ENCODE results near the gene SPATA9.

SPATA9 gene, protein sequence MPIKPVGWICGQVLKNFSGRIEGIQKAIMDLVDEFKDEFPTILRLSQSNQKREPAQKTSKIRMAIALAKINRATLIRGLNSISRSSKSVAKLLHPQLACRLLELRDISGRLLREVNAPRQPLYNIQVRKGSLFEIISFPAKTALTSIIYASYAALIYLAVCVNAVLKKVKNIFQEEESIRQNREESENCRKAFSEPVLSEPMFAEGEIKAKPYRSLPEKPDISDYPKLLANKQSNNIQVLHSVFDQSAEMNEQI

DNA sequence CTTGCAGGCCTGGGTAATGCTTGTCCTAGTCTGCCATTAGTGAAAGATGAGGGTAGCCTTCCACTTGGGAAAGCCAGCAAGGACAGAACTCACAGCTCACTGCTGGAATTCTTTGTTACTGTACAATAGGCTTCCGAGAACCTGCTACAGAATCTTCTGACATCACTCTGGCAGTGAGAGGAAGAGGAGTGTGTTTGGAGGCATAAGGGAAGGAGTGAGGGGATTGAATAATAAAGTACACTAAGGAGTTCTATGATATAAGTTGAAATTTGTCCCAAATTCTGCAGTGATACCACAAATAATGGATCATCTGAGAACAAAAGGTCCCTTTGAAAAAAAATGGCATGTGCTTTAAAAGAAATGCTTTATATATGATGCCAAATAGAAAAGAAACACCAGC lies at the start of gene SPATA9:
TSS of gene SPATA9 (minus strand) at position 101 of the 400 bp plus-strand sequence. CDS start 137 bp downstream, outside the sequence.
- no peak for DNase-seq (ENCODE audit: low read depth in 2 of 2)

GRCh38 chr5:95731571-95732554 lies 49.1 kb upstream of the SPATA9 start:
- no peak for DNase-seq (ENCODE audit: low read depth in 2 of 2)

GRCh38 chr5:95730730-95731570 lies 48.2 kb upstream of the SPATA9 start, which contains the start of gene RHOBTB3:
Gene RHOBTB3 (plus strand): TSS chr5:95731336. CDS start chr5:95731683, 347 bp downstream.
- DNase-seq (ENCODE audit: low read depth in 2 of 2) = peak in 1 of 2 donors; percentile 5

DNA sequence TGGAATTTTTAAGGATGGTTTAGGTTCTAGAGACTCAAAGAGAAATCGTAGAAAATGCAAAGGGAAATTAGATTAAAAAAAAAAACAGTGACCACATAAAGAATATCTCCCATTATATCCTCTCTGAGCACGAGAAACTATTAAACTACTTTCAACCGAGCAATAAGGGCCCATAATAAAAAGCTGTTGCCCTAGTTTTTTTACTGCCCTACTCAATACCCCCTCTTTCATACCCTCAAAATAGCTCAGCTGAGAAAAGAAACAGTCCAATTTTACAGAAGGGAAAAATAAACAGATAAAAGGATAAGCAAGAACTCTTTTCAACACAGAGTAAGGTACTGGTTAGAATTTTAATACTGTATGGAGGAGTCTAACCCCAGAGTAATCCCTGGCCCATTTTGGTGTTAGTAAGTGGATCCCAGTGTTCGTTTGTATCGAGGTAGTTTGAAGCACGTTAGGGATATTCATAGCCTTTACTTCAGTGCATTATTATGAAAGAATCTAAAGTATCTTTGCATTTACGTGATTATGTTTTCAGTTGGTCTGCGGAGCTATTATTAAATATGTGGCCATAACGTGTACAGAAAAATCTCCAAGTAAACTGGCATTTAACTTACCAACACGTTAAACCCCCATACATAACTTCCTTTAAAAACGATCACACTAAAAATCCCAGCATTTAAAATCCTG lies 47.4 kb upstream of the SPATA9 start:
- no peak for DNase-seq (ENCODE audit: low read depth in 2 of 2)

DNA sequence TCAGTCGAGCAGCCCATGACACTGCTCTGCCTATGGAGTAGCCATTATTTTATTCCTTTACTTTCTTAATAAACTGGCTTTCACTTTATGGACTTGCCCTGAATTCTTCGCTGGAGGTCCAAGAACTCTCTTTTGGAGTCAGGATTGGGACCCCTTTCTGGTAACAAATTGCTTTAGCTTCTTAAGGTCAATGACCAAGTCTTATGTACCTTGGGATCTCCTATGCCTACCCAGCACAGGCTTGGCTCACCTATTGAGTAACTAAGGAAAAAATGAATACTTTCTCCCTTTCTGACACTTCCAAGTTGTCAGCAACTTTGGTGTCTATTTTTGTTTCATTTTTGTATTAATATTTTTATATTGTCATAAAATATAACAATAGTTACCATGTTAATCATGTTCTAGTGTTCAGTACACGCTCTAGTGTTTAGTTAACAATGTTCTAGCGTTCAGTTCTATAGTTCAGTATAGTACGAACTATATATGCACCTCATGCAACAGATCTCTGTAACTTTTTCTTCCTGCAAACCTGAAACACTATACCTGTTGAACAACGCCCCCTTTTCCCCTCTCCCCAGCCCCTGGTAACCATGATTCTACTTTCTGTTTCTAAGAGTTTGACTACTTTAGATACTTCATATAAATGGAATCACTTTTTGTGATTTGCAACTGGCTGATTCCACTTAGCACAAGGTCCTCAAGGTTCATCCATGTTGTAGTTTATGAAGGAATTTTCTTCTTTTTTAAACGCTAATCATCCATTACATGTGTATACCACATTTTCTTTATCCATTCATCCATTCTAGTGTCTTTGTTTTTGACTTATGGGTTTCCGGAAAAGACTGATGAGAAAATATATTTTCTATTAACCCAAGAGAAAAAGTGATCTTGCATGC lies 46.6 kb upstream of the SPATA9 start:
- no peak for DNase-seq (ENCODE audit: low read depth in 2 of 2)

- no peak for DNase-seq (ENCODE audit: low read depth in 2 of 2)
Observed at GRCh38 chr5:95728494-95729114, 45.8 kb upstream of the SPATA9 start.

- DNase-seq (ENCODE audit: low read depth in 2 of 2) = no peak
Observed at GRCh38 chr5:95727764-95728191, 45.0 kb upstream of the SPATA9 start.

- DNase-seq (ENCODE audit: low read depth in 2 of 2) = no peak
Observed at GRCh38 chr5:95726811-95727763, 44.3 kb upstream of the SPATA9 start.

DNA sequence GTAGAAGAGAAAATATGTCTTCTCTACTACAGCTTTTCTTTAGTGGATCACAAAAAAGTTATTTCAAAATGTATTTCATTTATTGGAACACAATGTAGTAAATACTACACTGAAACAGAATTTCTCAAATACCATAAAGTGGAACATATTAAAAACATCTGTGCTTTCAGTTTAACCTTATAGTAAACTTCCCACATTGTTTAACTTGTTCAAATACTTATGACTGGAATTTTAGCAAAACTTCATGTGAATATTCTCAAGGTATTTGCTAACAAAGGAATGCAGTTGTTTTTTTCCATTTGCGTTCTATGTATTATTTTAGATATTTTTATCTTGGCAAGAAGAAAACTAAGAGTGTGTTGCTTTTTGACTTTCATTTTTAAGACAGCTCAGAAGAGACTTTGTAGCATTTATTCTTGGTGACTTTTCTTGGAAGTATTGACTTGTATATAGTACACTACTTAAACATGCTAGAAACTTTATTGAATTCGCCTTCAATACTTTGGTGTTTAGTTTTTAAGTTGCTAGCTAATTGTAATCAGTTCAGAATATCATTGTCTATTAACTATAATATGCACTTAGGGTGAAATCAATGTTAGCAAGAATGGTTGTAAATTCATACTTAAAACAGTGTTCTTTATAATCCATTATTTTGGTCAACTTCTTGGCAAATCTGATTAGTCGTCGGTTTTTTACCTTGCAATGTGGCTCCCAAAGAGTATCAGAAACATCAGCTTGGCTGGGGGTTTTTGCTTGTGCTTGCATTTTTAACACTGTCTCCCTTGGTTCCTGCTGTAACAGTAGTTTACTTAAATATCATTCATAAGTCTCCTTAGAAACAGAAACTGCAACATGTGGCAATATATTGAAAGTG lies 43.4 kb upstream of the SPATA9 start:
- no peak for DNase-seq (ENCODE audit: low read depth in 2 of 2)

- no peak for DNase-seq (ENCODE audit: low read depth in 2 of 2)
Observed at GRCh38 chr5:95725071-95725820, 42.5 kb upstream of the SPATA9 start.

- DNase-seq (ENCODE audit: low read depth in 2 of 2) = no peak
Observed at GRCh38 chr5:95723632-95724369, 41.0 kb upstream of the SPATA9 start.

GRCh38 chr5:95721582-95722295 lies 38.9 kb upstream of the SPATA9 start:
- no peak for DNase-seq (ENCODE audit: low read depth in 2 of 2)

DNA sequence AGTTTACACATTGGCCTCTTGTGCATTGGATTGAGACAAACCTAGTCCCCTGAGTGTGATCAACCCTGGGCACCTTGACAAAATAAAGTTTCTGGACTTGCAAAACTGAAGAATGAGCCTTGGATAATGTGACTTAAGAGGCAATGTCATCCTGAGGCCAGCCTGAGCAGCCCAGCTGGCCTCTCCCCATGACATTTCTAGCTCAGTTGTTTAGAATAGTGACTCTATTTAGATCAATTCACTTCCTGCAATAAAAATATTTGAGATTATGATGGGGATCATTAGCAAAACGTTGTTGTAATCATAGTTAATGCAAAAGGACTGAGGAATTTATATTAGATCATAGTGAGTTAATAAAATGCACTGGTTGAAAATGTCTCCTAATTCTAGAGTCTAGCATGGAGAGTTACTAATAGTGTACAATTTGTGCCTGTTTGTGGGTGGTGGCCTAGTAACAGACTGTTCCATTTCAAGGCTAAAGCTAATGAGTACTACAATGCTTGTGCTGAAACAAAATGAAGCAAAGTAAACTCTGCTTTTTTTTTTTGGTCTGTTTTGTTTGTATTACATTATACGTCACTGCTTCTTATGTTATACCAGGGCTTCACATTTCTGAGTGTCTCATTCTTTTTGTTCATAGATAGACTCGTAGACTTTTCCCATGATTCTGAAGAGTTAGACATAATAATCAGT lies 37.4 kb upstream of the SPATA9 start:
- DNase-seq (ENCODE audit: low read depth in 2 of 2) = no peak

GRCh38 chr5:95718738-95719137 lies 35.9 kb upstream of the SPATA9 start:
- no peak for DNase-seq (ENCODE audit: low read depth in 2 of 2)

DNA sequence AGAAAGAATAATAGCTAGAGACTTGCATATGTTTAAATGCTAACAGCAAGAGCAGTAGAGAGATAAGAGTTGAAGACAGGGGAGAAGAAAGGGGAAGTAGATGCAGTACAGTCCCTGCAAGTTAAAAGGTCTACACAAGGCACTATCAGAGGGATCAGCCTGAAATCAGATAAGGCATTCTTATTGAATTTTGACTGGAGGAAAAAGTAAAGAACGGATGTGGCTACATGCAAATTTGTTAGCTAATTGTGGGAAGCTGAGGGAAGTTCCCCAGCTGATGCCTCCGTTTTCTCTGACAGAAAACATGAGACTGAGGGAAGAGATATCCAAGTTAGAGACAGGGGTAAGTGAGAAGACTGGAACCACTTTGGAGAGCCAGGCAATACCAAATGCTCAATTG lies 35.4 kb upstream of the SPATA9 start:
- no peak for DNase-seq (ENCODE audit: low read depth in 2 of 2)

Measured in stimulated activated CD4-positive, alpha-beta T cell treated with anti-CD3 and anti-CD28 coated beads, Interleukin-1b, Interleukin-23, amount 100 ng/mL, for 1 hour (primary cell).